GM12872 (cell line): ENCODE measurements around the gene KCNQ2.

ENCODE experiments used
- TF ChIP-seq, protein P1 (sequence below): IDR thresholded peaks from 3 replicates; pipeline ENCODE4 v1.5.1; 2011; ENCODE audit warnings: low read depth, mild to moderate bottlenecking, low read length, moderate library complexity; ENCODE audit not compliant: insufficient read depth

Gene KCNQ2

DNA sequence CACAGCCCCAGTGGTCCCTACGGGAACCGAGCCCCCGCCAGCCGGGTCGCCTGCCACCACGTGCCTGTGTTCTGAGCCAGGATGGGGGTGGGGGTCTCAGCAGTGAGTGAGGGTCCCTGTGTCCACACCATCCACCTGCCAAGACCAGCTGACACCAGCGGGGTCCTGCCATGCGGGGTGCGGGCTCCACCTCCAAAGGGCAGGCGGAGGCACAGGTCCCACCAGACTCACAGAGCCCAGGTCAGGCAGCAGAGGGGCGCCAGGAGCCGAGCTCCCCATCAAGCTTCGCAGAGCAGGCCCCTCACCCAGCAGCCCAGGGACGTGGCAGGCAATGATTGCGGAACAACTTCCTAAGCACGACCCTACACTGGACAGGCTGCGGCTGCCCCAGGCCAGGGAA is 50.5 kb downstream of the KCNQ2 start:
- TF ChIP-seq, protein P1, sequence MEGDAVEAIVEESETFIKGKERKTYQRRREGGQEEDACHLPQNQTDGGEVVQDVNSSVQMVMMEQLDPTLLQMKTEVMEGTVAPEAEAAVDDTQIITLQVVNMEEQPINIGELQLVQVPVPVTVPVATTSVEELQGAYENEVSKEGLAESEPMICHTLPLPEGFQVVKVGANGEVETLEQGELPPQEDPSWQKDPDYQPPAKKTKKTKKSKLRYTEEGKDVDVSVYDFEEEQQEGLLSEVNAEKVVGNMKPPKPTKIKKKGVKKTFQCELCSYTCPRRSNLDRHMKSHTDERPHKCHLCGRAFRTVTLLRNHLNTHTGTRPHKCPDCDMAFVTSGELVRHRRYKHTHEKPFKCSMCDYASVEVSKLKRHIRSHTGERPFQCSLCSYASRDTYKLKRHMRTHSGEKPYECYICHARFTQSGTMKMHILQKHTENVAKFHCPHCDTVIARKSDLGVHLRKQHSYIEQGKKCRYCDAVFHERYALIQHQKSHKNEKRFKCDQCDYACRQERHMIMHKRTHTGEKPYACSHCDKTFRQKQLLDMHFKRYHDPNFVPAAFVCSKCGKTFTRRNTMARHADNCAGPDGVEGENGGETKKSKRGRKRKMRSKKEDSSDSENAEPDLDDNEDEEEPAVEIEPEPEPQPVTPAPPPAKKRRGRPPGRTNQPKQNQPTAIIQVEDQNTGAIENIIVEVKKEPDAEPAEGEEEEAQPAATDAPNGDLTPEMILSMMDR, result no peak

DNA sequence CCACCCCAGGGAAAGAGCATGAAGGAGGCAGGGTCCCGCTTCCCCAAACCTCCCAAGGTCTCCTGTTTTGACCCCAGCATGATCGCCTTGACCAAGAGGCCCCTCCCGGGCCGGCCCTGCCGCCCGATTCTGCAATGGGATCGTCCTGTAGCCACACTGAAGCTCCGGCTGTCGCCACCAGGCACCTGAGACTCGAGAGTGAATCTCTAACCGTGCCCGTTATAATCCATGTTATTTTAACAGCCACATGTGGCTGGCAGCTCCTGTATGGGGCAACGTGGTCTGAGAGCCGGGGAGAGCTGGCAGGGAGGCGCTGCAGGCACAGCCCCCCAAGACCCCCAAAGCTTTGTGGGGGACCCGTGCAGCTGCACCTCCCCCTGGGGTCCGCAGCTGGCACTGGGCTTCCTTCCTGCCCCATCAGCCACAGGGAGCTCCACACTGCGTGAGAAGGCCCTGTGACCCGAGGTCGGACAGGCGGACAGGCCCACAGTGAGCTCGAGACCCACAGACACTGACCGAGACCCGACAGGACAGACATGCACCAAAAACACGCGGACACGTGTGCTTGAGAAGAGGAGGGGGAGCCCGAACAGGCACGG is 51.3 kb downstream of the KCNQ2 start:
- TF ChIP-seq, protein P1, result no peak

DNA sequence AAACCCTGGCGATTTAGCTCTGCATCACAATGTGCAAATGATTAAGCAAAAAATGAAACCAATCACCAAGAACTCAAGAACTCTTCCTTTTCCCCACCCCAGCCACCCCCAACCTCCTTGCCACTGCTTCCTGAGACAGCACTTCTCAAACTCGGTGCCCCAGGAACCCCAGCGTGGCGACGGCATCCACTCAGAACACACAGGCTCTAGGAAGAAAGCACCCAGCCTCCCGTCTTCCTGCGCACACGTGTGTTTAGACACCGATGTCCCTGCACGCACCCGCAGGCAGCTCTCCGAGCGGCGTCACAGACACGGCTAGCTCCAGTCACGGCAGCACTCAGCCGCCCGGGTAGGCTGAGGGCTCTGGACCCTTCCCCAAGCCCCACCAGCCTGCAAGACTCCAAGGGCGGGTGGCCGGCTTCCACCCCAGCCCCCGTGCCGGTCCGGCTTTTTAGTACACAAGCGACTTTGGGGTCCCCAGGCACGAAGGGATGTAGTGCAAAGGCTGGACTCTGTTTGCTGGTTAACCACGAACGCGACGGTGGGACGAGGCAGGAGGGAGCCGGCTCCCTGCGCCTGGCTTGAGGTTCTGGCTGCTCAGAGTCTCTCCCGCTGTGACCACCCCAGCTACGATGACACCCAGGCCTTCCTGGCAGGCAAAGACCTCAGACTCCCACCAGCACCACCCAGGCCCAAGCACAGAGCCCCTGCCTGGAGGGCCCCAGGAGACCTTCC is 51.9 kb downstream of the KCNQ2 start:
- TF ChIP-seq, protein P1, result no peak

DNA sequence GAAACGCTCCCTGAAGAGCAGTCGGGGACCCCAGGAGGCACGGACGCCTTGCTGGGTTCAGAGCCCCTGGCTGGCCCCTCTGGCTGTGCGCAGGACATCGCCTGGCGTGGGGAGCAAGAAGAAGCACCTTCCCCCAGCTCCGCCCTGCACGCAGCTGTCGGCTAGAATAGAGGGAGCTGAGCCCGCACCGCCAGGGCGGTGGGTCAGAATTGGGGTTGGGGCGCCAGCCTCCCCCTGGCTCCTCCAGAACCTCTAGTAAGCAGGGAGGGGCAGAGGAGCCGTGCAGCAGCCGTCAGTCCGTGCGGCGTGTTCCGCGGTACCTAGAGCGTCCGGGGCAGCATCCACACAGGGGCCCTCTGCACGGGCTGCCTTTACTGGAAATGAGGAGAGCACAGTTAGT is 53.2 kb downstream of the KCNQ2 start:
- TF ChIP-seq, protein P1, result no peak

DNA sequence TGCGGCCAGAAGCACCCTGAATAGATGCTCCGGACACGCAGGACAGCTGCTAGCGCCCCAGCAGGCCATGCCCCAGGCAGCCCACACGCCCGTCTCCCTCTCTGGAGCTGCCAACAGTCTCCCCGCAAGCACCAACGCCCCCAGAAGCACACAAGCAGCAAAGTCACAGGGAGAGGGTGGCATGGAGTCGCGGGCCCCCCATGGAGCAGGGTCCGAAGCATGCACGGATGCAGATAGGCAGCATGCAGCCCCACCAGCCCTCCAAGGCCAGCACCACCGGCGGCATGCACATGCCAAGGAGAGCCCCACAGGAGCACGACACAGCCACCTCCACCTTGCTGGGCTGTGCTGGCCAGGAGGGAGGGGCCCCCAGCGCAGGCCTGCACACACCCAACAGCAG is 53.8 kb downstream of the KCNQ2 start:
- TF ChIP-seq, protein P1, result no peak

DNA sequence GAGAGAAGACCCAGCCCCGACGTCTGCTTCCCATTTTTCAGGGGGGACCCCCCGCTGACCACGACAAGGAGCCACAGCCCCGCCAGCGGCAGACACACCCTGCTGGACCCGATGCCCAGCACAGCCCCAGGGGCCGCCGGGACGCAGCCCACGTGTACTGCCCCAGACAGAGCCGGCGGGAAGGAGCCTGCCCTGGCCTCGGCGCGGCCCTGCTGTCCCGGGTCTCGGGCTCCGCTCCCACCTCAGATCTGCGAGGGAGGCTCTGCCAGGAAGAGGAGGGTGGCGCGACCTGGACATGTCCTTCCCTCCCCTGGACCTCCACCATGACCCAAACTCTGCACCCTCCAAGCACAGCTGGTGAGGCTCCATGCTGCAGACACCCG is 54.7 kb downstream of the KCNQ2 start:
- TF ChIP-seq, protein P1, result no peak

DNA sequence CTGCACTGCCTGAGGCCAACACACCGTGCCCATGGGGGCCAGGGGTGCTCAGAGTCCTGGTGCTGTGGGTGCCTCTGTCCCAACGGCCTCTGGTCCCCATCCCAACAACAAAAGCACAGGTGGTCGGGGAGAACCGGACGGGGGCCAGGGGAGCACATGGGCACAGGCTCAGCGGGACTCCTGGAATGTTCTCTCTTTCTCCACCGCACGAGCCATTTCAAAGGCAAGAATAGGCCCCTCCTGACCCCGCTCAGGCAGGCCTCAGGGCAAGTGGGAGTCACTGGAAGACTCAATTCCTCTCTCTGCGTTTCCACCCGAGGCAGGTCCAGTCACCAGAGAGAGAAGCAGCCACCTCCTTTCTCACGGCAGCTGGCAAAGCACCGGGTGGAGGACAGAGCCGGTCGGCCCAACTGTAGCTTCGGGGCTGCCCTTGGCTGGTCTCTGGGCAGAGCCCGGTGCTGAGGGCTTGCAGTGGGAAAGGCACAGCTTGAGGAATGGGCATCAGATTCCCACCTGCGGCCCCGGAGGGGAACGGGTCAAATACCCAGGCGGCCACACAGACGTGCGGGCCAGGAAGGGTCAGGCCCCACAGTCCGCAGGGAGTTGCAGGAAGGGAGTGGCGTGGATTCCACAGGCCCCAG is 55.2 kb downstream of the KCNQ2 start:
- TF ChIP-seq, protein P1, result no peak
